Left lobe of liver (tissue), 2 donors: ENCODE measurements around the gene PEPD. TPM values are rescaled to one million over a fixed set of nuclear protein-coding genes. Genes with fewer than 3 reads are reported as not detected.
A peak's percentile ranks its signal among the peaks of the same experiment; 100 is the strongest.

Experiments used
- ATAC-seq: fragments of 200-7000 bp; cut with Tn5 transposase; one replicate; pipeline ENCODE4 v1.9.1; 2020; ENCODE audit warnings: mild to moderate bottlenecking, moderate library complexity
- DNase-seq: peaks from one replicate; pipeline ENCODE4 v3.0.0-alpha.2; 2020; ENCODE audit warnings: low spot score
- total RNA-seq: library from RNA; stranded (reverse); gene quantifications from one replicate; pipeline ENCODE4 v1.2.1, GENCODE V29; 2021
- donor health status: DM: no; HTN: no; CAD: no; lungs with moderate emphysema.
- donor health status: DM: no; HTN: yes; CAD: no.

Gene PEPD
- total RNA-seq, 1 donor from 2014 or later, result 201 TPM

GRCh38 chr19:33412601-33413425 is 108.8 kb downstream of the PEPD start:
- no peak for DNase-seq
- no peak for ATAC-seq

GRCh38 chr19:33411621-33412180 is 109.9 kb downstream of the PEPD start:
- DNase-seq (no peak), ATAC-seq (peak; percentile 6)

GRCh38 chr19:33410915-33411401 is 110.6 kb downstream of the PEPD start:
- DNase-seq (peak; percentile 83), ATAC-seq (peak; percentile 55)

DNA sequence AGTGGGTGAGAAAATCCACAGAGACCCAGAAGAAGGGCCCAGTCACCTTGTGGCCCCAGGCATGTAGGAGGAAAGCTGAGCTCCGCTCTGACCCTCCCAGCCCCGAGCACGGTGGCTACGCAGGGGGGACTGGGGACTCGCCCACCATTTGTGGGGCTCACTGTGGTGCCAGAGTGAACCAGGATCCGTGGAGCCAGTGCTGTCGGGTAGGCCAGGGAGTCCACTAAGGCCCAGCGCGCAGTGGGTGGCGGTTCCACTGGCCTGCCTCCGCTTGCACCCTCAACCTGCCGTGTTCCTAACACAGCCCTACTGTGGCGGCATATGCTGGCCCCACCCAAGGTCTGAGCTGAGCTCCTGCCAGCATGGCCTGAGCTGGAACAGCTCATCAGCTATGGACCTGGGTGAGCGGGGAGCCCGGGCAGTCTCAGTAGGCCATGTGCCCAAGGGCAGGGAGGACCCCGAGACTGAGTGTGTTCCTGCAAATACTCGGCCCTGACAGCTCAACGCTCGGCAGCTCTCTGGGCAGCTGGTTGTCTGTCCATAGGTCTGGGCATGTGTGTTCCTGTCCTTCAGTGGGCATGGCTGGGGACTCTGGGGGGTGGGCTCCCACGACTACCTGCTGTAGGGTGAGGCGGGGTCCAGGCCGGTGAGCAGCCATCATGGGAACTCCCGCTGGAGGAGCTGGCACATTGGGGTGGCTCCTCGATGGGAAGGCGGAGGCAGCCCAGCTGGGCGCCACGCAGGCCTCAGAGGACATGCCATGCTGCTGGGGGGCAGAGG is 111.5 kb downstream of the PEPD start:
- no peak for ATAC-seq
- DNase-seq, result no peak

DNA sequence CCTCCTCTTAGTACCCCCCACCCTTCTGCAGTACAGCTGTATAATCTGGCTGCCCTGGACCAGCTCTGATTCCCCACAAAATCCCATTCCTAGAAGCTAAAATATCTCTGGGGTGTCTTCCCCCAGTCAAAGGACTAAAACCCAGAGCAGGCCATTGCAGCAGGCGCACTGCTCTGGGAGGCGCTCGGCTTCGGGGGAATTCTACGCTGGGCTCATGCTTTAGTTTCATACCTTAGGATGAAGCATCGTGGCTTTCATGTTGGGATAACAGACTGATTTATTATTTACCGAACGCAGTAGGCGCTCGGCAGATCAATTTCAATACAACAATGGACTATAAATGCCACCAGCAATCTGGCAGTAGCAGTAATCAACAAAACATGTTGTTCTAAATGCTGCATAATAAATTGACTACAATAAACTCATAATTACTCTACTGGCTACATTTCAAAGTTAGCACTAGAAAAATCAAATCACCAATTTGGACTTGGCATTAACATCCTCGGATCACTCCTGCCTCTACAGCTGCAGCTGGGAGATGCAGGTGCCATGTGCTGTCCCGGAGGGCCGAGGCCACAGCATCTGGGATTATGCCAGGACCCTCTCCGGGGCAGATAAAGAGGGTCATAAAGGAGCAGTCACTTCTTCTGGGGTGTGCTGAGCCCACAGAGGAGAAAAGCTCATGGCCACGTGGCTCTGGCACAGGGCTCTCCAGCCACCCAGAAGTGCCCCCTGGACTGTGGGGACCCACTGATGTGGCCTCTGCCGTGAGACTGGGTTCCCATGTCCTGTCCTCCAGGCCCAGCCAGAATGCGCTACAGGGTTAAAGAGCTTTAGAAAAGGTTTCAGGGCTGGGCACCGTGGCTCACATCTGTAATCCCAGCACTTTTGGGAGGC is 112.8 kb downstream of the PEPD start:
- DNase-seq (no peak), ATAC-seq (no peak)

GRCh38 chr19:33408116-33408515 is 113.5 kb downstream of the PEPD start:
- no peak for DNase-seq
- no peak for ATAC-seq

GRCh38 chr19:33407716-33408115 is 113.9 kb downstream of the PEPD start:
- ATAC-seq, result no peak
- no peak for DNase-seq

DNA sequence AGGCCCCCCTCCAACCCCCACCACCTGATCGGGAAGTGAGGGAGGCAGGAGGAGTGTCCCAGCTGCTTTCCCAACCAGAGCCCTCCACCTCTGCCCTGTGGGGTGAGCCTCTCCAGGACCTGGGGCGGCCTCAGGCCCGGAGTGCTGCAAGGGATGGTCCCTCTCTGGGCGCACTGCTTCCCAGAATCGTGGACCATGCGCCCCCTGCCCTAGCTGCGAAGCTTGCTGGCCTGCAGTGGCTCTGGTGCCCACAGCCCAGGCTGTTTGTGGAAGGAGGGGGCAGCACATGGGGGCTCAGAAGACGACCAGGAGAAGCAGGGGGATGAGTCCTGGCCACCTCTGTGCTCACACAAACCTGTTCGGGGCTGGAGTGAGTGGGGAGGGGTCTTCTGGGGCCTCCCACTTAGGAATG is 114.4 kb downstream of the PEPD start:
- ATAC-seq, result no peak
- DNase-seq, result no peak

- DNase-seq, result peak; percentile 88
- ATAC-seq, result peak; percentile 49
These were observed 115.0 kb downstream of the PEPD start for GRCh38 chr19:33406521-33407139.

DNA sequence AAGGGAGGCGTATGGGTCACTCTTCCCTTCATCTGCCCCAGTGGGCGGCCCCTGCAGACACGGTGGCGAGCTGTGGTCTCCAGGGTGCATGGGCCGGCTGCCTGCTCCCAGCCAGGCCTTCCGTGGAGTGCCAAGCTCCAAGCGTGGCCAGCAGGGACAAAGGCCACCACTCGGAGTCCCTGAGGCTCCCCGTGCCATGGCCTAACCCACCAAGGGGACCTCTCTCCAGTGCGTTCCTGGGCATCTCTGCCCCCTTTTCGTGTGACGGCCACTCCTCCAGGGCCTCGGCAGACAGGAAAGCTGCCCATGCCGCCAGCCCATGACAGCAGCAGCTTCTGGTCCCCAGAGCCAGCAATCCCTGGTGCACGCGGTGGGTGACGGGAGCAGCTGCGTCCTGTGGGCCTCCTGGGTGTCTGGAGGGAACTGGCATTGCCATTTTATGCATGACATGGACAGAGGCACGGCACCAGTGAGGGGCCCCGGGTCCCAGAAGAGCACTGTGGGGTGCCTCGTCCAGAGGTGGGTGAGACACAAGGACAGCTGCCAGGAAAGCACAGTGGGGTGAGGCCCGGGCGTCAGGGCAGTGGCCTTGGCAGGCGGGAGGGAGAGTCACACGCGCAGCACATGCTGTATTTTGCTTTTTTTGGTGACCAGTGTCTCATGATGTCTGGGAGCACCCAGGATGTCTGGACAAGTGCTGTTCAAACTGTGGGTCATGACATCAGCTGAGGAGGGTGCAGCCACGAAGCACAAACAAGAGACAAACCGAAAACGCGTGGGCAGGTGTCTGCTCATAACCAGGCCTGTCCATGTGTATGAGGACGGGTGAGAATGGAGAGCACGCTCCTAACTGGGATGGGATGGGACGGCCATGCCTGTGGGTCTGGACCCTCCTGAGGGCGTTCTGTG is 115.8 kb downstream of the PEPD start:
- ATAC-seq, result peak; percentile 55
- peak; percentile 92 for DNase-seq

GRCh38 chr19:33405254-33405552 is 116.4 kb downstream of the PEPD start:
- ATAC-seq, result no peak
- DNase-seq, result no peak

DNA sequence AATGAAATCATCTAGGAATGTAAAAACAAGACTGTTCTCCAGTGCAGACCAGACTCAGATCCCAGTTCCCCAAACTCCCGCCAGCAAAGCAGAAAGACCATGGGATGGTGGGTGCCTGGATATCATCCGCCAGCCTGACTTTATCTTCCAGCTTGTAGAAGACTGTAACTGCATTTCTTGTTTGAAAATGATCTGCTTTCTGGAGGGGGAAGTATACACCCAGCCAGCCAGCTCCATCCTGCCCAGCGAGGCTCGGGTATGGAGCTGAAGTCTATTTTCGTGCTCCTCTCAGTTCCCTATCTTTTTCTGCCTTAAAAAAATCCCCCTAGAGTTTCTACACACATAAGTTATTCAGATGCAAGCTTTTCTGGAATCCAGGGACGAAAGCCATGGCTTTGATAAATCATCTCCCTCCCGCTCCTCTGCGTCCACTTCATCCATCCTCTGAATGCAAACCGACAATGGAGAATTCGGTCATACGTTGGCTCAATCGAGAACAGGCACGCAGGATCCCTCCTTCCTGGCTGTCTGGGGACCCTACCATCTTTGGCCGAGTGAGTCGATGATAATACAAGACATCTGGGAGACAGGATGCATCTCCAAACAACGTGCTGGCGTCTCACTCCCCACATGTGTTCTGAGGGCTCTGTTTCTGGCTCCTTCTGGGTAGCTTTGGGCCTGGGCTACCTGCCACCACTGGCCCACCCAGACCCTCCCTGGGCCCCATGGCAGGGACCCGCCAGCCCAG is 116.9 kb downstream of the PEPD start:
- no peak for ATAC-seq
- peak; percentile 45 for DNase-seq

DNA sequence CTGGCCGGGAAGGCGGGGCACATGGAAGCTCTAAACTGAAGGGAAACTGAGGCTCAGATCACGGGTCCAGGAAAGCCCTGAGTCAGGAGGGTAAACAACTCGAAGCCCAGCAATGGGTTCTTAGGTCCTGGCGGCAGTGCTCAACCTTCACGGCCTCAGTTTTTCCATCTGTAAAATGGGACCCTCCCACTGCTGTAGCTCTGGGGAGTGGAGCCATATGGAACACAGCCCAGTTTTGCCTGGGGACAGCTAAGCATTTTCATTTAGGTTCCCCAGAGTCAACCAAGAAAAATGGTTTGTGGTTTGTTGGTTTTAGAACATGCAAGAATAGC is 117.7 kb downstream of the PEPD start:
- DNase-seq (no peak), ATAC-seq (no peak)

DNA sequence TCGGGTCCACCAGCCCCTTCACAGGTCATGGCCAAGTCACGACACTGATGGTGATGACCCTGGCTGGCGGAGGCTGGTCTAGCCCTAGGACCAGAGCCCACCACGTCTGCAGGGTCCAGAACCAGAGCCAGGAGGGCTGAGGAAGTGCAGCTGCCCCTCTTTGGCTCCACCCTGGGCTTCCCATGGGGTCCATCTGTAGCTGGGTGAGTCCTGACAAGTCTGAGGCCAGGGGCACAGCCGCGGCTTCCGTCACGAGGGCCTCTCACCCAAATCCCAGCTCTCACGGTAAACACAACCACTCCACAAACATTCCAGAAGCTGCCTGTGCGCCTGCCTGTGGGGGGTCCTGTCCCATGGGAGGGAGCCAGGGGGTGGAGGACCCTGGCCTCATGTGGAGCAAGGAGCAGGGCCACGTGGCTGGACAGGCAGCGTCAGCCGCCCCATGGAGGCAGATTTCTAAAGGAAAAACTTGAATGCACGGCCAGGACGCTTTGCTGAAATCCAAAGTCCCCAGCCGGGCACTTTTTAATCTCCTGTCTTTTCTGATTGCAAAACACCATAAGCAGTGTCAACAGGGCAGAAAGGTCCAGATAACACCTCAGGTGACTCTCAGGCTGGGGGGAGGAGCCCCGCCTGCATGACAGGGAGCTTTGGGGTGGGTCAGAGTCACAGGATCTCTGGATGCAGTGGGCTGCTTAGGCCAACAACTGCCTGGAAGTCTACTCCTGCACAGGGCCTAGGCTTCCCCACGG is 118.2 kb downstream of the PEPD start:
- peak; percentile 30 for ATAC-seq
- peak; percentile 93 for DNase-seq

DNA sequence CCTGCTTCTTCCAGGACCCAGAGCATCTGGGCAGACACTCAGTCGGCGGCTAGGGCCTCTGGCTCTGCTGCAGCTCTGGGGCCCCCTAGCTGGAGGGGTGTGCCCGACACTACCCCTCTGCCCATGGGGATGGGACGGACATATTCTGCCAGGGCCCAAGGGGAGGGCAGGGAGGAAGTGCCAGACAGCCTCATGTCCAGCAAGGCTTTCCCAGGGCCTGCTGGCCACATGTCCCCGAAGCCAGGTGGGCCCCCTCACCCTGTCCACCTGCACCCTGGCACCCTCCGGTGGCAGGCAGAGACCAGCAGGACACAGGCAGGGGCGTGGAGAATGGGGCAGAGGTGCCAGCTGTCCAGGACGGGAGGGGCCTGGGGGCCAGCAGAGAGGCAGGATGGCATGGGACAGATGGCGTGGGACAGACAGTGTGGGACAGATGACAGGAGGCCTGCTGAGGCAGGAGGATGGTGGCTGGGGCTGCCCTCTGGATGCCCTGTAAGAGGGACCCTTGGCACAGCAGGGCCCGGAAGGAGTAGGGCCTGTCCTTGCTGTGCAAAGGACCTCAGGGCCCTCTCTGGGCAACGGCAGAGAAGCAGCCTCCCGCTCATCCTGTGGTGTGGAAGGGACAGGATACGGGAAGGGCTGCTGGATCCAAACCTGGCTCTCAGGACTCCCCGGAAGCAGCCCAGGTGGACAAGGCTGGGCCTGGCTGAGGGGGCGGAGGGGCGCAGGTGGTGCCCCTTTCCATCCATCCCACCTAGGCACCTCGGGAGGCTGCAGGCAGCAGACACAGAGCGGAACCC is 119.0 kb downstream of the PEPD start:
- ATAC-seq, result no peak
- DNase-seq, result peak; percentile 65

DNA sequence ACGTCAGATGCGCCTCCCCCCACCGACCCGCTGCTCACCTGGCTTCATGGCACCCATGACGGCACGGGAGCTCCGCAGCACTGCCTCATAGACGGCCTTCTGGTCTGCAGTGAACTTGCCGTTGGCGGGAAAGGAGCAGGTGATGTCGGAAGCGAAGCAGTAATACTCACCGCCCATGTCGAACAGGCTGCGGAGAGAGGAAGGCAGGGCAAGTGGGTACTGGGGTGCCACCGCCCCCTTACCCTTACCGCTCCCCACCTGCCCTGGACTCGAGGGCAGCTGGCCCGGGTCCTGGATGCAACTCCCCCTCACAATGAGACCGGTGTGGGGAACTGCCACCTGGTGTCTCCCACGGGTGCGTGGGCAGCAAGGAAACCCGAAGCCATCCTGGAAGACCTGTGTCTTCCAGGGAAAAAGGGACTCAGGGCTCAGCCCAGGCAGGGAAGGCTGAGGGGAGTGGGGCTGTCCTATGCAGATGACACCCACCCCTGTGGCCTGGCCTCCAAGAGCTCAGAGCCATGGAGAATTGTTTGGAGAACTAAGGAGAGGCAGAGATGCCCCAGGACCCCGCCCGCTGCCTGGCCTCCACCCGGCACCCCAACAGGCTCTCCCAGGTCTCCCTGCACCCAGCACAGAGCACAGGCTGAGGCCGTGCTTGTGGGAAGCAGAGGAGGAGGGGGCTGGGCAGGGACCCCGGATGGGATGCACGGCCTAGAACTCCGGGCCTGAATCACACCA is 119.7 kb downstream of the PEPD start:
- ATAC-seq (no peak), DNase-seq (peak; percentile 50)
